BJ (cell line): ENCODE data around the gene ACTA1. TPM values are rescaled to one million over a fixed set of nuclear protein-coding genes. Genes with fewer than 3 reads are reported as not detected.

Experiments
- CTCF ChIA-PET: fragments of 350-600 bp; formaldehyde crosslinking; extraction: SDS; loops from one replicate; lab custom pipeline; 2021; ENCODE audit warnings: antibody characterized with exemption, inconsistent platforms; lab: Yijun Ruan, JAX
- POLR2A ChIA-PET: fragments of 300-600 bp; sonication (Branson Sonifier 250); formaldehyde crosslinking; extraction: SDS; loops from one replicate; lab custom pipeline; 2021; ENCODE audit warnings: antibody characterized with exemption; lab: Charles Lee
- DNase-seq: peaks from one replicate; pipeline ENCODE4 v3.0.0-alpha.2; 2011; ENCODE audit warnings: low read depth
- H3K27me3 ChIP-seq: 2 replicates; pipeline ENCODE4 v1.6.0; 2011; ENCODE audit warnings: low read length; ENCODE audit not compliant: control insufficient read depth, insufficient read depth
- H3K36me3 ChIP-seq: 2 replicates; pipeline ENCODE4 v1.5.1; 2011; ENCODE audit warnings: low read length; ENCODE audit not compliant: control insufficient read depth, insufficient read depth
- H3K4me3 ChIP-seq: 2 replicates; pipeline ENCODE4 v1.5.1; 2011; ENCODE audit warnings: low read depth, mild to moderate bottlenecking, control low read depth, low read length
- polyA plus RNA-seq: library from polyadenylated mRNA; depleted of rRNA; stranded (reverse); fragments of >200 nt; gene quantifications from 2 replicates; pipeline ENCODE4 v1.2.3, GENCODE V29; 2011
- TF ChIP-seq, protein P1 (sequence below): IDR thresholded peaks from 2 replicates; pipeline ENCODE4 v1.5.1; 2011; ENCODE audit warnings: low read depth, mild to moderate bottlenecking, control low read depth, inconsistent platforms, low read length, moderate library complexity; ENCODE audit not compliant: insufficient read depth

ACTA1 gene
- polyA plus RNA-seq, 1 experiment = 0.11 TPM

DNA sequence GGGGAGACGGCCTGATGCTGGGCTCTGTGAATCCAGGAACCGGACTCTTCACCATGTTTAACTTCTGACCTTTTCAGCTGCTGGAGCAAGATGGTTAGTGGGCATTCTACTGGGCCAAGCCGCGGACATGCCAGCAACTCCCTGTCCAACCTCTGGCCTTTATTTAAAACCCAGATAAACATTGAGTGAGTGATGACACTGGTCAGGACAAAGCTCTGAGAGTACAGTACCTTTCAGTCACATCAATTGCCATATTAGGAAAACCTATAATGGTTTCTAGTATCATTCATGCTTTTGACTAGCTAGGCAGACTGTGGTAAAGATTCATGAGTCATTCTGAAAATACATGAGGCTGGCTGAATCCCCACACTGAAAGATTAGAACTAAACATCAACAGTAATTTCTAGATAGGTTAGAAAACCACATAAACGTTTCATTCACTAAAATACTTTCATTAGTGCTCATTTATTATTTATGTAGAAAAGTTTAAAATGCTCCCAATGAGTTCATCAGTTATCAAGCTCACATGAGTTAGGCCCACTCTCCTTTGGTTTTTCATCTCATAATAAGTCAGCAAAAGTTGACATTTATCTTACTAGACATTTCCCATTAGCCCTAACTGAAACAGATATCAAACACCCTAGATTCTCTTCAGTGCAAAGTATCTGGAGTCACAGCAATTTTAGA lies 7.1 kb upstream of the ACTA1 start:
- TF ChIP-seq, protein P1, sequence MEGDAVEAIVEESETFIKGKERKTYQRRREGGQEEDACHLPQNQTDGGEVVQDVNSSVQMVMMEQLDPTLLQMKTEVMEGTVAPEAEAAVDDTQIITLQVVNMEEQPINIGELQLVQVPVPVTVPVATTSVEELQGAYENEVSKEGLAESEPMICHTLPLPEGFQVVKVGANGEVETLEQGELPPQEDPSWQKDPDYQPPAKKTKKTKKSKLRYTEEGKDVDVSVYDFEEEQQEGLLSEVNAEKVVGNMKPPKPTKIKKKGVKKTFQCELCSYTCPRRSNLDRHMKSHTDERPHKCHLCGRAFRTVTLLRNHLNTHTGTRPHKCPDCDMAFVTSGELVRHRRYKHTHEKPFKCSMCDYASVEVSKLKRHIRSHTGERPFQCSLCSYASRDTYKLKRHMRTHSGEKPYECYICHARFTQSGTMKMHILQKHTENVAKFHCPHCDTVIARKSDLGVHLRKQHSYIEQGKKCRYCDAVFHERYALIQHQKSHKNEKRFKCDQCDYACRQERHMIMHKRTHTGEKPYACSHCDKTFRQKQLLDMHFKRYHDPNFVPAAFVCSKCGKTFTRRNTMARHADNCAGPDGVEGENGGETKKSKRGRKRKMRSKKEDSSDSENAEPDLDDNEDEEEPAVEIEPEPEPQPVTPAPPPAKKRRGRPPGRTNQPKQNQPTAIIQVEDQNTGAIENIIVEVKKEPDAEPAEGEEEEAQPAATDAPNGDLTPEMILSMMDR = no peak
- H3K4me3 ChIP-seq = no peak overlapping the region
- DNase-seq = no peak
- H3K27me3 ChIP-seq = no peaks in the 10 kb centered on the region
- CTCF ChIA-PET = interaction anchor here (1.0 to 2.1 kb wide), 6 partner anchors 10 to 179 kb away, joined by 3 to 8 read pairs (median 5); no protein-coding TSS in a partner anchor
- POLR2A ChIA-PET = no interaction called here
- H3K36me3 ChIP-seq = 0 out of 2 replicates have a peak, but pooled peaks cover 1% of the 10 kb centered on the region

DNA sequence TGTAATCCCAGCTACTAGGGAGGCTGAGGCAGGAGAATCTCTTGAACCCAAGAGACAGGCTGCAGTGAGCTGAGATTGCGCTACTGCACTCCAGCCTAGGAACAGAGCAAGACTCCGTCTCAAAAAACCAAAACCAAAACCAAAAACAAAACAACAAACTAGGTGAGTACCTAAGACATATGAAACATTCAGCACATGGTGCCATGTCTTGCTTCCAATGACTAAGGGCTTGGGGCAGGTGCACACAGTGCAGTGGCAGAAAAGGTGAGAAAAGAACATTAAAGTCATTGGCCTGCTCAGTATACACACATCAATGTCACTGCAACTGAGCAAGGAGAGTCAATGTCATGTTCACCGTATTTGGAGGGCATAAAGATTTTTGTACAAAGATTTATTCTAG lies 4.1 kb upstream of the ACTA1 start:
- DNase-seq = no peak
- CTCF ChIA-PET = interaction anchor here (1.0 kb wide), 1 partner anchor 9 kb away, joined by 3 read pairs; no protein-coding TSS in a partner anchor
- 0 out of 2 replicates have a peak, but pooled peaks cover 1% of the 10 kb centered on the region for H3K36me3 ChIP-seq
- no peak overlapping the region for H3K4me3 ChIP-seq
- H3K27me3 ChIP-seq = peaks cover 22% of the 10 kb centered on the region
- TF ChIP-seq, protein P1 = no peak
- POLR2A ChIA-PET = no interaction called here

DNA sequence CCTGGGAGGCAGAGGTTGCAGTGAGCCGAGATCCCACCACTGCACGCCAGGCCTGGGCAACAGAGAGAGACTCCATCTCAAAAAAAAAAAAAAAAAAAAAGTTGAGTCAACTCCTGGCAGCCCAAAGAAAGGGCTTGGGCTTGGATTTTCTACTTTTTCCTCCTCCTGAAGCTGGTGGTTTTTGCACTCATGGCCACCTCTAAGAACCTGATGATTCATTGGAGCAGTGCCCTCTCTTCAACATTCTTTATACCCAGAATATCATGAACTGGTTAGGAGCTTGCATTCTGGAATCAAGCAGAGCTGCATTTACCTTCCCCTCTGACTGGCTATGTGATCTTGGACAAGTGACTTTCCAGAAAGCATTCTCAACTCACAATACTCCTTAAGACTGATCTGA lies 3.5 kb upstream of the ACTA1 start:
- ChIA-PET CTCF (interaction anchor here (1.0 kb wide), 1 partner anchor 9 kb away, joined by 3 read pairs; no protein-coding TSS in a partner anchor), POLR2A (no interaction called here)
- Histone ChIP-seq H3K27me3 (peaks cover 28% of the 10 kb centered on the region), H3K4me3 (no peak overlapping the region), H3K36me3 (no peaks in the 10 kb centered on the region)
- TF ChIP-seq, protein P1 = no peak
- DNase-seq = no peak

GRCh38 chr1:229436201-229436600 lies 2.3 kb upstream of the ACTA1 start:
- ChIA-PET CTCF (interaction anchor here (1.3 kb wide), 1 partner anchor 10 kb away, joined by 3 read pairs; no protein-coding TSS in a partner anchor), POLR2A (no interaction called here)
- no peak for DNase-seq

DNA sequence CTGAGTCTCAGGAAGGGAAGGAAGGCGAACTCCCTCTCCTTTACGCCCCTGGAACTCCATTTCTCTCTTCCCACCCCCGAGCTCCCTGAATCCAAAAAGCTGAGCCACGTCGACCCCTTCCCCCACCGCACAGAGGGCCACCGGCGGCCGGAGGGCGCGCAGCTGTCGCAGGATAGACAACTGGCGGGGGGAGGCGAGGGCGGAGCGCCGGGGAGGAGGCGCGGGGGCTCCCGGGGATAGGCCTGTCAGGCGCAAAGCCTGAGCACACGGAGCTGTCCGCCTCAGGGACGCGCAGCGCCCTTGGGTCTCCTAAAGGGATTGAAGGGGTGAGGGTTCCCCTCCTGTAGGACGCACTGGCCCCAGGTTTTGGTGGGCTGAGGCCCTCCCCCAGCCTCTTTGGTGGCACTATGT lies 752 bp upstream of the ACTA1 start:
- TF ChIP-seq, protein P1 = no peak
- H3K27me3 ChIP-seq = peaks cover 49% of the 10 kb centered on the region
- H3K36me3 ChIP-seq = no peaks in the 10 kb centered on the region
- POLR2A ChIA-PET = interaction anchor here (0.6 kb wide), 1 partner anchor 27 kb away, joined by 24 read pairs; no protein-coding TSS in a partner anchor
- DNase-seq = no peak
- CTCF ChIA-PET = interaction anchor here (0.6 kb wide), 1 partner anchor 57 kb away, joined by 3 read pairs; no protein-coding TSS in a partner anchor
- H3K4me3 ChIP-seq = no peak overlapping the region

More at GRCh38 chr1:229436201-229436600, 2.3 kb upstream of the ACTA1 start:
- H3K4me3 ChIP-seq = no peak overlapping the region
- TF ChIP-seq, protein P1 = no peak
- H3K36me3 ChIP-seq = no peaks in the 10 kb centered on the region
- H3K27me3 ChIP-seq = peaks cover 38% of the 10 kb centered on the region
